Superior temporal gyrus (tissue), 1 donor: Measurements from ENCODE around the gene TCERG1L.
A peak's percentile ranks its signal among the peaks of the same experiment; 100 is the strongest.

Experiments
- DNase-seq: peaks from one replicate; pipeline ENCODE4 v3.0.0-alpha.2; 2016; ENCODE audit errors: extremely low spot score

Gene TCERG1L

DNA sequence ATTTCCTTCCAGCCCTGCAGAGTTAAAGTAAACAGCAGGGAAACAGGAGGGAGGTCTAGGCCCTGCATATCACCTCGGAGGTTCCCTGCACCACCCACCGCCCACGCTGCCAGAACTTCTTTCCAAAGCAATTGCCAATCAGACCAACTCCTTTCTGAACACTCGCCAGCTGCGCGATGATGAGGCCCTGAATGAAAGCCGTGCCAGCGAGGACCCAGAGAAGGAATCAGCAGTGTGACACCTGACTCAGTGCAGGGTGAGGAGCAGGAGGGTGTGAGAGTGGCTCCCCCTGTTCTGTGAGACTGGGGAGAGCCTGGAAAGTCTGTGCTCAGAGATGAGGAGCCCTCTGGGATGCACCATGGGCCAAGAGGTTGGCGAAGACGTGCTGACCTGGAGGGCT, 3.3 kb upstream of the TCERG1L start:
- DNase-seq, result no peak

DNA sequence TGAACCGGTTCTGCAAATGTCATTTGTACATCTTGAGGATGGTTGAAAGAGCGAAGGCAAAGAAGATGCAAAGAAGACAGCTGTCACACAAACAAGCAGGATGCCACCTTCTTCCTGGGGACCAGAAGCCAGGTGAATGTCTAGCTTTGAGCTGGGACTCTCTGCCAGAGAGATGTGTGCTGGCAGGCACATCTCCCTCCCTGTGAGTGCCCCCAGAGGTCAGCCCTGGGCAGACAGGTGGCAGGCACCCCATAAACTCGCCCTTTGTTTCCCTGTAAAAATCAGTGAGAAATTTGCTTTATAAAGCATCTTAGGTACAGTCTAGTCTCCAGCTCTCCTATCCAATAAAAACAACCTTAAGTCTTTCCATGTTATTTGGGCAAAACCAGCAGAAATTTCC, 2.6 kb upstream of the TCERG1L start:
- DNase-seq, result no peak

DNA sequence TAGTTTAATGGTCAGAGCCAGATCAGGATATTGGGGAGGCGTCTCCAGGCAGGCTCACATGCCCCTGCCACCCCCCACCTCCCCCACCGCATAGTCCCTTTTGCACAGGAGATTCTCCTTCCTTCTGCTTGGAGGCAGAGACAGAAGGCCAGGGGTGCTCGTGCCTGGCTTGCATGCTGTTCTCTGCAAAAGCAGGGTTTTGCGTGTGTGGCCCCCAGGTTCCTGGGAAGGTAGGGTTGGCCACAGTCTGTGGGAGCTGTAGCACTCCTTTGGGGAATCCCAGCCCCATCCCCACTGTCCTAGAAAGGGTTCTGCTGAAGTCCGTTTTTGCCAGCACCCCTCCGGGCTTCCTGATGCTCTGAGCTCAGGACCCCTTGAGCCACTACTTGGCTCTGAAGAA, 1.9 kb upstream of the TCERG1L start:
- DNase-seq, result no peak

DNA sequence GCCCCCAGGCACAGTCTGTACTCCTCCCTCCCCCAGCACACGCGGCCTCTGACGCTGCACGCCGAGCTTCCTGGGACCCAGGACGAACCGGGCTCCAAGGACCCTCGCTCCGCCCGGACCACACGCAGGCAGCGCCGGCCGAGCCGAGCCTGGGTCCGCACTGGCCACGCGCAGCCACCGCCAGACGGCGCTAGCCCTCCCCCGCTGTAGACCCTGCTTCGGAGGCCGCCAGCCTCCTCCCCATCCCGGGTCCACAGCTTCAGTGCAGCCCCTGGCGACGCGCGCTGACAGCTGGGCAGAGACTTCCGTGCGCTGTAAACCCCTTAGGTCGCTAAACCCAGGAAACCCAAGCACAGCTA, 936 bp upstream of the TCERG1L start:
- no peak for DNase-seq

DNA sequence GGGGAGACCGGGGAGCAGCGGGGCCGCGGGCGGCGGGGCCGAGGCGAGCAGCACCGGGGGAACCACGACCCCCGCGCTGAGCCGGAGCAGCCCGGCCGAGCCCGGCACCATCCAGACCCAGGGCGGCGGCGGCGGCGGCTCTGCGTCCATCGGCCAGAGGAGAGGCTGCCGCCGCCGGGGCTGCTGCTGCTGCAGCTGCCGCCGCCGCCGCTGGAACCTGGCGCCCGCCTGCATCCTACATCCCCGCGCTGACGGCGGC, 190 bp downstream of the TCERG1L start:
- DNase-seq, result no peak

DNA sequence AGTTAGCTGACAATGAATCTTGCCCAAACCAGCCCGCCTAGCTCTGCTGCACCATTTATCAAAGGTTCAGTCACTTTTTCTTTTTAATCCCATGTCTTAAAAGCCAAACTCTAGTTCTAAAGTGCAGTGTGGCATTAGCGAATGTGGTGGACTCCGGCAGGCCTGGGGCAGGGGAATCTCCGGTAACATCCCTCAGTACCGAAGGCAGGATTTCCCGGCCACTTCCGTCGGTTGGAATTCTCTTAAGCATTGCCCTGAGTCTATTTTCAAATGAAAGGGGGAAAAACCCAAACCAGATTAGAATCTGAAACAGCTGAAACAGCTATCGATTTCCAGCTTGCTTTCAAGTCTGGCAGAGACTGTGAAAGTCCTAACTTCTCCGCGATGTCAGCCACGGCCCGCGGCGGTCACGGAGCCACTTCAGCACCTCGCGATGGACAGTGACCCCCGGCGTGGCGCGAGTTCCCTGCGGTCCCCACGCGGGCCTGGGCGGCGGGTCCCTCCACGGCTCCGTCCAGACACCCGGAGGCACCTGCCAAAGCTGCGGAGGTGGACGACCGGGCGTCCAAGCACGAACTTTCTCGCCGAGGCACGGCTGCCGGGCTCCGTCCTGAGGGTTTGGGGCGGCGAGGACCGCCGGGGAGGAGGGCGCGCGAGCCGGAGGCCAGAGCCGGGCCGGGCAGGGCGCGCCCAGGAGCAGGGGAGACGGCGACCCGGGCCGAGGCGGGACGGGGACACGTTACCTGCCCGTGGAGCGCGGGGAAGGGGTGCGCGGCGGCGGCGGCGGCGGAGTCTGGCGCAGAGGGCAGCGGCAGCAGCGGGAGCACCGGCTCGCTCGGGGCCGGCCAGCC, 745 bp downstream of the TCERG1L start:
- DNase-seq, result no peak

DNA sequence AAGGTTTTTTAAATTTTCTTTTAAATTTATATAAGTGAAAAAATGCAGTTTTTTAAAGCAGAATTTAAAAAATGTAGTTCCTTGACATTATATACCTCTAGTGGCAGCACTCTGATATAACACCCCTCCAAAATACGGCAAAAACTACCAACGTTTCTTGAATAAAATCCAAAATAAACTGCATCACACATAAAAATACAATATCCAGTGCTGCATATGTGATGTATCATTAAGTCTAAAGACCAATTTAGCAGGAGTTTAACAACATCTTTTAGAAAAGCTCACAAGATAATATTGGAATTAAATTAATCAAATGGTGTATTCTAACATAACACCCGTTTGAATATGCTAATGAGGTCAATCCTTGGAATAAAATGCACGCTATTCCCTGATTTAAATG, 1.4 kb downstream of the TCERG1L start:
- DNase-seq, result peak; percentile 50

DNA sequence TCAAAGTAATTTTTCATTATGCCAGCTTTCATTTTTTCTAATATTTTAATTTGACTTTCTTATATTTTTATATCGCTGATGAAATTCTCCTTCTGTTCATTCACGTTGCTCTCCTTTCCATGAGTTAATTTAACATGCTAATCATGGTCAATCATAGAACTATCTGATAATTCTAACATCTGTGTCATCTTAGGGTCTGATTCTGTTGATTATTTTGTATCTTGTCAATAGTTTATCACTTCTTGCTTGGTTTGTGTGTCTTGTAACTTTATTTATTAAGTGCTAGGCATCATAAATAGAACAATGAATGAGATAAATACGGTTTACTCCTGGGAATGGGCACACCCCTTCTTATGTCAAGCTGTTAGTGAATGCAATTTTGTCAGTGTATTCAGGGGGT, 11.0 kb downstream of the TCERG1L start:
- no peak for DNase-seq

DNA sequence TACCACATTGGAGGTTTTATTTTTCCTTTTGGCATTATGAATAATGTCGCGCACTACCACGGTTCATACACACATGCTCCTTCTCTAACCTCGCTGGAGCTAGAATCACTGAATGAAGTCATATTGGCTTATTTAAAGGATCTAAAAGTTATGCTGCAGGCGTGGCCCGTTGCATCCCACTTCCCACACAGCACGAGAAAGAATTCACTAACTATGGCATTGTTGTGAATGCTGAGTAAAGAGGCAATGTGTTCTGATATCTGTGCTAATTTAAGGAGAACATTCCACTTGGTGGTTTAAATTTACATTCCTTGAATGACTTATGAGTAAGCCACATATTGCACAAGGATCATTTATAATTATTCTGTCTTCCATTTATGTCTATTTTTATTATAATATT, 20.7 kb downstream of the TCERG1L start:
- DNase-seq, result no peak

DNA sequence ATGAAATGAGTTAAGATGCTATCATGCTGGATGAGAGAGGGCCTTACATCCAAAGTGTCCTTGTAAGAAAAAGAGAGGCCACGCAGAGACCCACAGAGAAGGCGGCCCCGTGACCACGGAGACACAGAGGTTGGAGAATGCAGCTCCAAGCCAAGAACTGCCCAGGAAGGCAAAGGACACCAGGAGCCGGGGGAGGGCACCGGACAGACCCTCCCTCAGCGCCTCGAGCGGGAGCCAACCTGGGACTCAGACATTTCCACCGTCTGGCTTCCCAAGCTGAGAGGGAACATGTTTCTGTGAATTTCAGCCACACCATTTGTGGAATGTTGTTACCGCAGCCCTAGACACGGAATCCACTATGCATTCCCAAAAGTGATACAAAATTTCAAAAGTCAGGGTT, 22.9 kb downstream of the TCERG1L start:
- DNase-seq, result no peak

DNA sequence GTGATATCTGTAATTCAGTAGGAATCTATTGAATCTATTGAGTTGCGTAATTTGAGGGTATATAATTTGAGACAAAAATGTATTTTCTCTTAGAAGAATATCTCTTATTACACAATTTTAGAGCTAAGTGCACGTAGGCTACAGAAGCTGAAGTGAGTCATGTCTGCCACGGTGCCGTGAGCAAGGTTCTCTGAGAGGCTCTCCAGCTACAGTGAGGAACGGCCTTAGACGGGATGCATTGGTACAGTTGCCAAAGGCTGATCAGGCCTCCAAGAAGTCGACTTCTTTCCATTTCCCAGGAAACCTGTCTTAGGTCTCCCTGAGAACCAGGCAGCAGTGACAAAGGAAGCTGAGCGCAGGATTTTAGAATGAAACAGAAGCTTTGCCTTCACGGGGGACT, 28.6 kb downstream of the TCERG1L start:
- DNase-seq, result no peak

DNA sequence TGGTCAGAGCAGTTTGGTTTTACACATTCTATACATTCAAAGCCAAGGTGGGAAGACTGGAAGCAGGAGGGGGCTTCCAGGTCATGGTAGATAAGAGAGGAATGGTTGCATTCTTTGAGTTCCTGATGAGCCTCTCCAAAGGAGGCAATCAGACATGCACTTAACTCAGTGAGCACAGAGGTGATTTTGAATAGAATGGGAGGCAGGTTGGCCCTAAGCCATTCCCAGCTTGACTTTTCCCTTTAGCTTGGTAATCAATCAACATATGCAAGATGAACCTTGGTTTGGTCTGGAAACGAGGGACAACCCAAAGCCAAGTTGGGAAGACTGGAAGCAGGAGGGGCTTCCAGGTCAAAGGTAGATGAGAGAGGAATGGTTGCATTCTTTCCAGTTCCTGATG, 31.4 kb downstream of the TCERG1L start:
- DNase-seq, result no peak

DNA sequence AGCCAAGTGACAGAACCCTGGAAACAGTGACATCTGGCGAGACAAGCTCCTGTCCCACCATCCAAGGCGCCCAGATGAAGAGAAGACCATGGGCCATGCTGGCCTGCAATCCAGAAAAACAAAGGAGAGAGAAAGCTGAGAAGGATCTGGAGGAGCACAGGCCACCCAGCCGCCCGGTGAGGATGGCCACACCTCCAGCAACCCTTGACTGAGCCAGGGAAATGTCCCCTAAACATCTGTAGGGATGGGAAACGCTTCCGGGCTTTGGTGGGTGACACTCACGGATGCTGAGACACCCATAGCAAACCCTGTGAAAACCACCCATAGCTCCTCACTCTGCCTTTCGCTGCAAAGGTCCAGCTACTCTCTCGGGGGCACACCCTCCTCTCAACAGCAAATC, 32.0 kb downstream of the TCERG1L start:
- DNase-seq, result no peak

DNA sequence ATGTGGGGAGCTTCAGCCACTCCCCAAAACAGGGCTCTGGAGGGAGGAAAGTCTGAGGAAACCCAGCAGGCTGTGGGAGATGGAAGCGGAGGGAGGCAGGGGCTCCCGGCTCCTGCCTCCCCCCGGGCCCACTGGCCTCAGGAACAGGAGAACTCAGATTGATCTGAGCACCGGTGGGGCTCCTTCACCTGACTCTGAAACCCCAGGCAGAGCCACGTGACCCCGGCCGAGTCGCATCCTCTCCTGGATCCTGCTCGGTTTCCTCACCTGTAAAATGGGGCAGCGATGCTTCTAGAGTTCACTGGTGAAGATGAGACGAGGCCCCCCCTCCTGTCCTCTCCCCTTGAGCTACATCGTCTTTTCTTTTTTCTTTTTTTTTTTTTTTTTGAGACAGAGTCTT, 33.6 kb downstream of the TCERG1L start:
- DNase-seq, result no peak

DNA sequence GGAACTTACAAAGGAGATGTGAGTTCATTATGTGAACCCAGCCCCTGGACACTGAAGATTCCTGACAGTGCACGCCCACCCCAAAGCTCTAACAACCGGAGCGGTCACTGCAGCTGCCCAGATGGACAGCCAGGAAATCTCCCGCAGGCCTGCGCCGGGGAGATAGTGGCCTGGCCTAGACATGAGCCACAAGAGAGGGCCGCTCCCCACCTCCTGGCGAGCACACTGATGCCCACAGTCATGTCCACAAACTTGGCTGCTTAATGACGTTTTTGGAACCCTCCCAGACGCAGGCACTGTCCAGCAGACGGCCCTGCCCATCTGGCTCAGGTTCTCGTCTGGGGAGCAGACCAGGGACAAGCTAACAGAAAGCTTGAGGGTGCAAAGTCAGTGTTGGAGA, 34.2 kb downstream of the TCERG1L start:
- DNase-seq, result no peak

DNA sequence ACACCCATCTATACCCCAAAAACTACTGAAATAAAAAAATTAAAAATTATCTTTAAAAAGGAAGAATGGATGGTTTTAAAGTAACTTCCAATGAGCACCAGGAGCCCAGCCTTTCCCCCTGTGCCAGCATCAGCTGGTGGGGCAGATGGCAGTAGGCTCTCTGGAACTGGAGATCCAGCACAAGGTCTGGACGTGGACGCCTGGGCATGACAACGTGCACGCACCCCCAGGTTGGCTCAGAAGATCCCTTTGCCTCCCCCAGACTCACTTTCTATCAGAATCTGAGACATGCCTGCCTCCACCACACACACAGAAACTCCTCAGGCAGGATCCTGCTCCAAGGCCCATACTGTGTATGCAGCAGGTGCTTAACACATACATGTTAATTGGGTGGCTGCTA, 35.8 kb downstream of the TCERG1L start:
- no peak for DNase-seq

DNA sequence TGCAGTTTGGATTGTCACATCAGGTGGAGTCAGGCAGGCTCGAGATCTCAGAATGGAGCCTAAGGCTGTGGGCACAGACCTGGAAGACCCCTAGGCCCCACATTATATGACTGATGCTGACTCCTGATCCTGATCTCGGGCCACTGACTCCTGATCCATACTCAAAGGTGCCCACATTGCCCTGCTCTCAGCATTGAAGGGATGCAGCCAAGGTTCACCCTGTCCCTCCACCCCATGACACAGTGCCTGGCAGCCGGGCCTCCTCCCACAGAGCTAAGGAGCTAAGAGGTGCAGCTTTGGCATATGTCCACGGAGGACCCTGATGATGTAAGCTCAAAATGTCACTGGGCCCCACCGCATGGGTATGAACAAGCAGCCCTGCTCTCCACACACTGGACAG, 36.6 kb downstream of the TCERG1L start:
- no peak for DNase-seq

DNA sequence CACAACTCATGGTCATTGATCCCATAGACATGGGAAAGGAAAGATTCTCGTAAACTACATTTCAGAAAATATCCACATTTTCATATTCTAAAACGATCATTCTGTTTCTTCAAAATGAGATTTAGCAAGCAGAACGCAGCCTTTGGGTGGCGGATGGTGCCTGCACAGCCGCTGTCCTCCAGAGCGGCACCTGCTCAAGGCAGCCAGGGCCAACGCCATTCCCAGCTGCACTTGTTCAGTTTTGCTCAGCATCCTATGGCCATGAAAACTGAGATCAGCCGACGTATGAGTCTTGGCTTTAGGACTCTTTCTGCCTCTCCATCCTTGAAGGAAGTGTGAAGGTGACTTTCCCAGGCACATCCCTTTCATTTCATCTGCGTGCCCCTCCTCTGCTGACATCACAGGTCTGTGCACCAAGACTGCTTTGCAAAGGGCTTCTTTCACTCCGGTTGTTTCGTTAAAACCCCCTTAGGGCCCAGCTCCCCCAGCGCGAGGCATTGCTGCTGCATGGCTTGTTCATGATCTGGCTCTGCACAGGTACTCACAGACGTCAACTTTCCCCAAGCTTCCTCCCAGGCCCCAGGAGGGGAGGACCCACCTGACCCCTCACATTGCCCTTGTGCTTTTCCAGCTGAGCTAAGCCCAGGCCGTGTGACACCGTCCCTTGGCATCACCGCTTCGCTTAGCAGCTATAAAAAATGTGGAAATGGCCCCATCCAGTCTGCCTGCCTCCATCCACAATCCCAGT, 37.2 kb downstream of the TCERG1L start:
- no peak for DNase-seq

DNA sequence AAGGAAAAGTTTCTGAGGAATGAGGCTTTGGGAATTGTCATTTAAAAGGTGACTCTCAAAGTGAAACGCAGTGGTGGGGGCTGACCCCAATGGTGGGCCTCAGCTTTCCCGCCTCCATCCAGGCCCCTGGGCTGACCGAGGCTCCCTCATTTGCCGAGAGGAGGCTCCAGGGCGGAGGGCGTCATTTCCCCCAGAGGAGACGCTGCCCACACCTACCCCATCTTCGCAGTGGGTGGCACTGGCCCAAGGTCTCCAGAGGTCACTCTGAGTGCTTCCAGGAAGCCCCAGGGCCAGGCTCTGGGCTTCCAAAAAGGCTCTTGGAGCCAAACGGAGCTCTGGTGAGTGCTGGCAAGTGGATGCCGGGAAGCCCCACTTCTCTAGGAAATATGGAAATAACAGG, 38.0 kb downstream of the TCERG1L start:
- no peak for DNase-seq

DNA sequence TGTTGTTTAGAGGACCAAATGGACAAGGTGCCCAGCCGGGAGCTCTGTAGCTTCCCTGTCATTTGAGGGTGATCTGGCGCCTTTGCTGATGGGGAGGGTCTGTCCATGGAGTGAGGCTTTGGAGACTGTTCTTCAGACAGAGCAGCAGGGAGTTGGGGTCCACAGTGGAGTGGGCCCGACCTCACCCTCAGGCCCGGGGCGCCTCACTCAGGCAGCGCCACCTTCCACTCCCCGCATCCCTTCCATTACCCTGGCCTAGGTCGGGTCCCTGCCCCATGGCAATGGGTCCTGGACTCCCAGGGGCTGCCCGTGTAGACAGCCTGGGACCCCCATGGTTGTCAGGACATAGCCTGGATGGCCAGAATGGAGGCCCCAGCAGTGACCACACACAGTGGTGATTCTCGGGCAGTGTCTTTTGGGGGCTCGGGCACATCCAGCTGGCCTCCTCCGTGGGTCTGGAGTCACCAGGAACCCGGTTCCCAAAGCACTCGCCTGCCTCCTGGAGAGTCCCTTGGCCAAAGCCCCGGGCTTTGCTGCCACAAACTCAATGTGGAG, 38.5 kb downstream of the TCERG1L start:
- DNase-seq, result no peak

DNA sequence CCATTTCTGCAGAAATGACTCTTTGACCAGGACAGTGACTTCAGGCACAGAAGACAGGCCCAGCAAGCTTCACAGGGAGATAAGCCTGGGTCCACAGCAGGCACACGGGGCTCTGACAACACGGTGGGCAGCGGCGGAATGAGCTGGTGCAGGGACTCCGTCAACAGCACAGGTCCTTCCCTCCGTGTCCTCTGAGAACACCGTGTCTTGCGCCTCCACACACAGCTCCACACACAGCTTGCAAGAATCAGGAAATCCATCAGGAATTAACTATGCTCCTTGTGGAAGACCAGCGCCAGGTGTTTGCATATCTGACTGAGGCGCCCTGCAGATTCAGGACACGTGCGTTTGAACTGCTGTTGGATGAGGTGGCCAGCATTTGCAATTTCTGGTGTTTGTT, 39.6 kb downstream of the TCERG1L start:
- no peak for DNase-seq

DNA sequence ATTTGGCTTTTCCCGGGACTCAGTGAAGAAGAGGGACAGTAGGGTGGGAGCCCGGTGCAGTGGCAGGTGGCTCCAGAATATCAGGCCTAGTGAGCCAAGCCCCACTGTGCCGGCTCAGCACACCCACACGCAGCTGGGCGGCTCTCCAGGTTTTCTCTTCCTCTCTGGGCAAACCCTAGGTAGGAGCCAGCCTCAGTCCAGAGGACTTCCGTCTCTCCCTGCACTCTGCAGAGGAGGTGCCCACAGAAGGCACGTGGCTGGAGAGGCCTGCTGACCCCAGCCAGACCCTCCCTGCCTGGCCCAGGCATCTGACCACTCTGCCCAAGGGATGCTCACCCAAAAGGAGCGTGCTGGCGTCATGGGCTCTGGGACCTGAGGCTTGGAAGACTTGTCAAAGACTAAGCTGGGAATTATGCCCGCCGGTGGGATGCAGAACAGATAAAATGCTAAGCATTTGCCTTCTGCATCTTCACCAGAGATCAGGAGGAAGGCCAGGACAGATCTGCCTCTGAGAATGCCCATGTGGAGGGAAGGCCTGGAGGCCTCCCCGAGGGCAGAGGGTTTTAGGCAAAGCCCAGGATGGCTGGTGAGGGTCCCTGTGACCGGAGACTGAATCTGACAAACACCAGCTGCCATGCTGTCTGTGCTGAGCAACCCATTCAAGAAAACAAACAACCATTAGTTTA, 40.2 kb downstream of the TCERG1L start:
- peak; percentile 42 for DNase-seq
